HG03175 (cell line): ENCODE data around the gene SHROOM3.
"Not testable (repeated sequence)": the region's sequence is repeated elsewhere in the genome, so short reads cannot be mapped to it uniquely, and the experiment has no call there.

ENCODE experiments used
- ATAC-seq: cut with Tn5 transposase; IDR thresholded peaks from one replicate; pipeline ENCODE4 v1.9.1; 2021; ENCODE audit warnings: mild to moderate bottlenecking, moderate library complexity; ENCODE audit not compliant: unreplicated experiment

The SHROOM3 gene

DNA sequence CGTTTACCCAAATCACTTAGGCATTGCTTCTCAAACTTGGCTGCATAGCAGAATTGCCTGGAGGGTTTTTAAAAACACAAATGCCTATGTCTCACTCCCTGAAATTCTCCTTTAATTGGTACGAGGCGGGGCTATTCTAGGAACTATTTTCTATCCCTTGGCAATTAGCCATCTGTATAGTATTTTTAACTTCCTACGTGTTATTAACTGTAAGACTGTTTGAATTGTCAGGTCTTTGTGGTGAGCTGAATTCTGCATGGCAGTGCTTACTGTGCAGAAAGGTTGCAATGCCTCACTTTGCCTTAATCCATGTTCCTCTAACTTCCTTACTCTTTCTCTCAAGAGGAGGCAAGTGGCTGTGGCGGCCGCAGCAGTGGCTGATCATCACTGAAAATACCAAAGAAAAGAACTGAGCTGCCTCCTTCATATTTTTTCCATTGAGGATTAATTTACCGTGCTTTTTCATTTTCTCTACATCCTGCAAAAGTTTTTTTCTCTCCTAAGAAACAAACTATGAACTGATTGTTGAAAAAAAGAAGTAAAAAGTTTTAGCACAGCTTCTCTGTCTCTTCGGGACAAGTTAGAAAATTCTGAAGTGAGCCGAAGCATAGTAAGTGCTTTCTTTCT is at the start of gene SHROOM3:
Gene SHROOM3 (plus strand): TSS at position 329 of the 627 bp plus-strand sequence. CDS start 824 bp downstream, outside the sequence.
- ATAC-seq: no peak

DNA sequence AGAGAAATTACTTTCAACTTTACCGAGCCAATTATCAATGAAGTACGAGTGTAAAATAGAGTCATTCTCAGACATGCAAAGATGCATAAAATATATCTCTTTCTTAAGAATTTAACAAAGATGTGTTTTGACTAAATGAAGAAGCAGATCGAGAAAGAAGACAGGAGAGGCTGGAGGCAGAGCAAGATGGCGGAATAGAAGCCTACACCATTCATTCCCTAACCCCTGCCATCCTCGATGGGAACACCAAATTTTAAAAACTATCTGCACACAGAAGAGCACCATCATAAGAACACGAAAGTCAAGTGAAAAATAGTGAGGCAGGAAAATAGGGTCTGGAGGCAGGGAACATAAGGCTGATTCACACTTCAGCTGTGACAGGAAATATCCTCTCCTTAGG is 49.1 kb upstream of the SHROOM3 start:
- ATAC-seq: no peak

DNA sequence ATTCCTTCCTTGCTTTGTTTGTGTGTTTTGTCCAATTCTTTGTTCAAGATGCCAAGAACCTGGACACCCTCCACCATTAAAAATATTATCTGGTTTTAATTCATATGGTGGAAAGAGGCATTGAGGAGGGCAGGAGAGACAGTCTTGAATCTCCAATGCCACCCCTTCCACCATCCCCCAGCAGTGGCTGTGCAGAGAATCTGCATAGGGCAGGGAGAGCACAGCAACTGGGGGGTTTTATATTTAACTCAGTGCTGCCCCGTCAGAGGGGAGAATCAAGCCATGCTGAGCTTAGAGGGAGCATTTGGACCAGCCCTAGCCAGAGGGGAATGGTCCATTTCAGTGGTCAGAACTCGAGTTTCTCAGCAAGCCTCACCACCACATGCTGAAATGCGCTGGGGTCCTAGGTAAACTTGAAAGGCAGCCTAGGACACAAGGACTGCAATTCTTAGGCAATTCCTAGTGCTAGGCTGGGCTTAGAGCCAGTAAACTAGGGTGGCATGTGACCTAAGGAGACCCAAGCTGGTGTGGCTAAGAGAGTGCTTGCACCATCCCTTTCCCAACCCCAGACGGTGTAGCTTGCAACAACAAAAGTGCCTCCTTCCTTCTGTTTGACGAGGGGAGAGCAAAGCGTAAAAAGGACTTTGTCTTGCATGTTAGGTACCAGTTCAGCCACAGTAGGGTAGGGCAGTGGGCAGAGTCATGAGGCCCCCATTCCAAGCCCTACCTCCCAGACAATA is 48.3 kb upstream of the SHROOM3 start:
- no peak for ATAC-seq

DNA sequence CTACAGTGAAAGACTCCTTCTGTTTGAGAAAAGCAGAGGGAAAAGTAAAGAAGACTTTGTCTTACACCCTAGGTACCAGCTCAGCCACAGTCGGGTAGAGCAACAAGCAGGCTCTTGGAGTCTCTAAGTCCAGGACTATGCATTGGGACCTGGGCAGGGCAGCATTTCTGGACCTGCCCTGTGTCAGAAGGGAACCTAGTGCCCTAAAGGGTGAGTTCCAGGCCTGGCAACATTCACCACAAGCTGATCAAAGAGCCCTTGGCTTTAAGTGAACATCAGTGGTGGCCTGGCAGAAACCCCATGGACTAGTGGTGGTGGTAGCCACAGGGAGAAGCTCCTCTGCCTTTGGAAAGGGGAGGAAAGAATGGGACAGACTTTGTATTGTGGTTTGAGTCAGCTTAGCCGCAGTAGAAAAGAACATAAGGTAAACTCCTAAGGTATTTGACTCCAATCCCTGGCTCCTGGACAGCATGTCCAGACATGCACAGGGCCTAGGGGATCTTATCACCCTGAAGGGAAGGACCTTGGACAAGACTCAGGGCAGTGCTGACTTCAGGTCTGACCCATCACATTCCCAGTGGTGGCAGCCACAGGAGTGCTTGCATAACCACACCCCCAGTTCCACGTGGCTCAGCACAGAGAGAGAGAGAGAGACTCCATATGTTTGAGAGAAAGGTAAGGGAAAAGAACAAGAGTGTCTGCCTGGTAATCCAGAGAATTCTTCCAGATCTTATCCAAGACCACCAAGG is 46.7 kb upstream of the SHROOM3 start:
- ATAC-seq: no peak

- ATAC-seq: no peak
These were observed 33.4 kb upstream of the SHROOM3 start for GRCh38 chr4:76401654-76402053.

GRCh38 chr4:76406081-76406480 is 28.9 kb upstream of the SHROOM3 start:
- ATAC-seq: no peak

- no peak for ATAC-seq
These were observed 27.4 kb upstream of the SHROOM3 start for GRCh38 chr4:76407440-76408119.

- no peak for ATAC-seq
These were observed 24.4 kb upstream of the SHROOM3 start for GRCh38 chr4:76410636-76411035.

DNA sequence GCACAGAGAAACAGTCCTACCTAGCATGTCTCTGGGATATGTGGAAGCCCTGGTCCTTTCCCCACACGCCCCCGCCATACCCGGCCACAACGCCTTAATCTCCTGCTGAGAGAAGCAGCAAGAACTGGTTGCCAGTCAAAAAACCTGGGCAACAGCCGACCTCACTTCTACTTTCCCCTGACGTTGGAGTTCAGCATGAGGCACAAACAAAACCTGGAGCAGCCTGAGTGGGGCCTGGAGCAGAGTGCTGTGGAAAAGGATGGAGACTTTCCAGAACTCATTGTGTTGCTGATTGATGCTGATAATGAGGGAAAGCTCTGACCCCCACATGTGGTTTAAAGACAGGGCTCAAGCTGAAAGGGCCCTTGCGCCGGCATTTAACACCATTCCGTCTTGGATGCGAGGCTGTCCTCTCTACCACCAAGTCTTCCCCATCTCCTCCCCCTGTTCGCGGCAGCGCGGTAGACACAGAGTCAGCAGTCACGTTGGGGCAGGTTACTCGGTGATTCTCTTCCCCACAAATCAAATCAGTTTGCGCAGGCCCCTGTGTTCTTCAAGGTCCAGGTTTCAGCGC is 14.8 kb upstream of the SHROOM3 start:
- ATAC-seq: no peak

DNA sequence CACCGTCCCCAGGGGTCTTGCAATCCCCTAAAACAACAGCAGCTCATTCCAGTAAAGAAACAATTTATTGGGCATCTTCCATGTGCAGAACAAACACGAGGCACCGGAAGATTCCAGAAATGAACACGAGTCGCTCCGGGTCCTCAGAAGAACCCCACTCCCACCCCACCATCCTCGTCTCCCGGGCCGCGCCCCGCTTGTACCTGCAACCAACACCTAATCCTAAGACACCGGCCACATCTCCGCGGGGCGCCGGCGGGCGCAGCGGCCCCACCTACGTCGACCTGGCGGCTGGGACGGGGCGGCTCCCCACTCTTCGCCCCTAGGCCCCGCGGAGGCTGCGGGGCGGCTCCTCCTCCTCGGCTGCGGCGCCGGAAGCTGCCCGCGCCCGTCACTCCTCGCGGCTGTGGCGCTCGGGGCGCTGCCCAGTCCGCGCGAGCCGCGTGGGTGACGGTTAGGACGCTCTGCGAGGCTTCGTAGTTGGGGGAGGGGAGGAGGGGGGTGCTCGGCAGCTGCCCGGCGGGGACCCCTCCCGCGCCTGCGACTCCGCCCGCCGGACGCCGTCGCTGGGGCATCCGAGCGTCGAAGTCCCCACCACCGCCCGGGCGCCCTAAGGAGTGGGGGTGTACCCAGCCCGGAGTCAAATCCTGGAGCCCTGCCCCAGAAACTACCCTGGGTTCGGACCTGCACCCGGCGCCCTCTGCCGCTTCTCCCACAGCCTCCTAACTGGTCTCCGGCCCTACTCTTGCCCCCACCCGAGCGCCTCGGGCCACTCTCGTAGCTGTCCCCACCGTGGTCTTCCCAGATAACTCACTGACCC is 14.1 kb upstream of the SHROOM3 start, which contains the start of gene CCDC158:
Gene CCDC158 (minus strand): TSS at position 380 of the 820 bp plus-strand sequence. CDS start 17,934 bp downstream, outside the sequence.
- no peak for ATAC-seq

DNA sequence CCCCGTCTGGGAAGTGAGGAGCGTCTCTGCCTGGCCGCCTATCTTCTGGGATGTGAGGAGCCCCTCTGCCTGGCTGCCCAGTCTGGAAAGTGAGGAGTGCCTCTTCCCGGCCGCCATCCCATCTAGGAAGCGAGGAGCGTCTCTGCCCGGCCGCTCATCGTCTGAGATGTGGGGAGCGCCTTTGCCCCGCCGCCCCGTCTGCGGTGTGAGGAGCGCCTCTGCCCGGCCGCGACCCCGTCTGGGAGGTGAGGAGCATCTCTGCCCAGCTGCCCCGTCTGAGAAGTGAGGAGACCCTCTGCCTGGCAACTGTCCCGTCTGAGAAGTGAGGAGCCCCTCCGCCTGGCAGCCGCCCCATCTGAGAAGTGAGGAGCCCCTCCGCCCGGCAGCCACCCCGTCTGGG is 11.9 kb upstream of the SHROOM3 start:
- ATAC-seq: not testable (repeated sequence)

- ATAC-seq: no peak
These were observed 8.8 kb upstream of the SHROOM3 start for GRCh38 chr4:76426272-76426671.

GRCh38 chr4:76429636-76430035 is 5.4 kb upstream of the SHROOM3 start:
- ATAC-seq: no peak

GRCh38 chr4:76430519-76431388 is 4.3 kb upstream of the SHROOM3 start:
- no peak for ATAC-seq

DNA sequence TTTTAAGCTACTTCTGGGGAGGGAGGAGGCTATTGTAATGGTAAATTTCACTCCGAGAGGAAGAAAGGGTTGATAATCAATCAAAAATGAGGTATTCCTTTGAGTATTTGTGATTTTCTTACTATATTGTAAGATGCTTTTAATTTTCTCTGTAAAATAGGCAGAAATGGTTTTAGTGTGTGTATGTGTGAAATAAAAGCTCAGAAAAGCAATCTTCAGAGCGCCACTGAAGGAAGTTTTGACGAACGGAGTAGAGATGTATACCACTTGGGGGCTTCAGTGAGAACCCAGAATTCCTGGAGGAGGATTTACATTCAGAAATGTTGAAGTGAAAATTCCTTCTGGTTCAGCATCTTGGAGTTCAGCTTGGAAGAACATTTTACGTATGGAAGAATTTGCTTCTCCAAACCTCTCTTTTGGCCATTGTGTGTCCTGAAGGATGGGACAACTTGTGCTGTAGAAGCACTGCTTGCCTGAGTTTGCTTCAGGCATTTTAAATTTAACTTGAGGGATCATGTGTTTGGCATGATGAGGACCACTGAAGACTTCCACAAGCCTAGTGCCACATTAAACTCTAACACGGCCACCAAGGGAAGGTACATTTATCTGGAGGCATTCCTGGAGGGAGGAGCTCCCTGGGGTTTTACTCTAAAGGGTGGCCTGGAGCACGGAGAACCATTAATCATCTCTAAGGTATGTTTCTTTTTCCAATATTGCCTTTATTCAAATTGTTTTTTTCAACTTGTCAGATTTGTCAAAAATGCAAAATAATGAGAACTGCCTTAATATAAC is 695 bp downstream of the SHROOM3 start:
- ATAC-seq: no peak

DNA sequence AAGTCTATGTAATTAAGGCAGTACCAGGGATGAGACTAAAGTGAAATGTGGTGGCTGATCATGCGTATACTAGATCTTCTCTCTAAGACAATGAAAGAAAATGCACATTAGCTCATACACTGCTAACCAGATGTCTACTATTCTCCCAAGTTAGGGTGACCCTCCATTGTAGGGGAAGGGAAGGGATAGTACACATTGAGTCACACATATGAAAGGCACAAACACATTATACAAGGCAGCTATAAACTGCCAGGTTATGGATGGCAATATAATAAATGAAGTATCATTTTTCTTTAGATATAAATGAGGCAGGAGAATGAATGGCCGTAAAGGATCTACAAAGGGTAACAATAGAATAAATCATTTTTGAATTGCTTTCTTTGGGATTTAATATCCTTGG is 4.5 kb downstream of the SHROOM3 start:
- ATAC-seq: no peak

DNA sequence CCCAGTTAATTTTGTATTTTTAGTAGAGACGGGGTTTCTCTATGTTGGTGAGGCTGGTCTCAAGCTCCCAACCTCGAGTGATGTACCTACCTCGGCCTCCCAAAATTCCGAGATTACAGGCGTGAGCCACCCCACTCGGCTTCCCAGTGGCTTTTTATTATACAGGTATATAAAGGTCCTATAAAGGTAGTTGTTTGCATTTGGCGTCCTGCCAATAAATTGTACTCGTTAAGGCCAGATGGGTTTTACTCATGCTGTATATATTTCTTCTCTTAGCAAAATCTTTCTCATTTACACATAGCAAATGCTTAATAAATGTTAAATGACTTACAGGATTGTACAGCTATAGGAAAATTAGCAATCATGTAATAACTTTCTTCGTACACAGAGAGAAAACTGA is 6.9 kb downstream of the SHROOM3 start:
- ATAC-seq: no peak

DNA sequence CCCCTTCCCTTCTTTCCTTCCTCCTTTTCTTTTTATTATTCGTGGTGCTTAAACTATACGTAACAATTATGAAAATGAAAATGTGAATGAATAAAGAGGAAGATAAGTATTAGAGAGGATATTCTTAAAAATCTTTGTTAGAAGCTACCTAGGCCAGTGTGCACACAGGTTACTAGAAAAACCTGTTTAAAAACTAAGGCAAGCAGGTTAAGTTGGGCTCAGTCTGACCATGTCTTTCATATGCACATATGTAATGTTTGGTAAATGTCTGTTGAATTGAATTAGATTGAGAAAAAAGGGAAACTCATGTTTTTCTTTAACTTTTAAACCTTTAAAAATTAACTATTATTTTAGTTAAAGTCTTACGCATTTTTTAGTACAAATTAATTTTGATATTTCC is 7.8 kb downstream of the SHROOM3 start:
- no peak for ATAC-seq
